IPS-NIHi7 (cell line): ENCODE results near the gene TULP4.
"Not testable (repeated sequence)": the region's sequence is repeated elsewhere in the genome, so short reads cannot be mapped to it uniquely, and the experiment has no call there.

ENCODE experiments used
- DNase-seq: peaks from one replicate; pipeline ENCODE4 v3.0.0; 2012; ENCODE audit warnings: mixed read lengths; ENCODE audit errors: extremely low spot score

Gene TULP4

GRCh38 chr6:158391276-158391675 lies 79.0 kb downstream of the TULP4 start:
- DNase-seq: no peak

- DNase-seq: not testable (repeated sequence)
Measured at GRCh38 chr6:158391977-158392376, 79.7 kb downstream of the TULP4 start.

- no peak for DNase-seq
Measured at GRCh38 chr6:158396136-158396535, 83.9 kb downstream of the TULP4 start.

- no peak for DNase-seq
Measured at GRCh38 chr6:158397578-158397977, 85.3 kb downstream of the TULP4 start.

- DNase-seq: no peak
Measured at GRCh38 chr6:158398252-158399024, 86.2 kb downstream of the TULP4 start.

GRCh38 chr6:158399040-158399700 lies 86.9 kb downstream of the TULP4 start:
- DNase-seq: no peak

GRCh38 chr6:158402184-158402583 lies 89.9 kb downstream of the TULP4 start:
- DNase-seq: no peak

GRCh38 chr6:158405321-158405831 lies 93.1 kb downstream of the TULP4 start:
- DNase-seq: not testable (repeated sequence)

- no peak for DNase-seq
Measured at GRCh38 chr6:158405933-158406332, 93.7 kb downstream of the TULP4 start.

- DNase-seq: no peak
Measured at GRCh38 chr6:158406736-158407135, 94.5 kb downstream of the TULP4 start.

GRCh38 chr6:158408013-158408412 lies 95.7 kb downstream of the TULP4 start:
- no peak for DNase-seq

- no peak for DNase-seq
Measured at GRCh38 chr6:158408552-158409130, 96.4 kb downstream of the TULP4 start.

- DNase-seq: no peak
Measured at GRCh38 chr6:158409451-158409850, 97.2 kb downstream of the TULP4 start.

GRCh38 chr6:158410784-158411183 lies 98.5 kb downstream of the TULP4 start:
- DNase-seq: no peak

GRCh38 chr6:158411998-158412397 lies 99.7 kb downstream of the TULP4 start:
- DNase-seq: no peak

GRCh38 chr6:158413028-158413427 lies 100.8 kb downstream of the TULP4 start:
- no peak for DNase-seq

- DNase-seq: no peak
Measured at GRCh38 chr6:158413814-158414565, 101.7 kb downstream of the TULP4 start.

GRCh38 chr6:158414851-158415262 lies 102.6 kb downstream of the TULP4 start:
- no peak for DNase-seq

- DNase-seq: no peak
Measured at GRCh38 chr6:158415666-158416065, 103.4 kb downstream of the TULP4 start.

GRCh38 chr6:158416883-158417759 lies 104.9 kb downstream of the TULP4 start:
- no peak for DNase-seq

GRCh38 chr6:158417760-158418098 lies 105.5 kb downstream of the TULP4 start:
- no peak for DNase-seq
